ENCODE results near the gene DCAF11.

- TF ChIP-seq GATA3 (IDR thresholded peaks at IDR 0.05; ENCODE audit: low read depth, low read length) (no peak), GATA2 (IDR thresholded peaks at IDR 0.05; ENCODE audit: low read depth, low read length) (no peak)
These were observed 37.0 kb downstream of the DCAF11 start for GRCh38 chr14:24151404-24152080.
